ENCODE data around the gene CASP10. TPM values are rescaled to one million over a fixed set of nuclear protein-coding genes. Genes with fewer than 3 reads are reported as not detected.
A peak's percentile ranks its signal among the peaks of the same experiment; 100 is the strongest.

Gene CASP10
- total RNA-seq, 1 experiment from 2014 or later: 1.2 TPM

DNA sequence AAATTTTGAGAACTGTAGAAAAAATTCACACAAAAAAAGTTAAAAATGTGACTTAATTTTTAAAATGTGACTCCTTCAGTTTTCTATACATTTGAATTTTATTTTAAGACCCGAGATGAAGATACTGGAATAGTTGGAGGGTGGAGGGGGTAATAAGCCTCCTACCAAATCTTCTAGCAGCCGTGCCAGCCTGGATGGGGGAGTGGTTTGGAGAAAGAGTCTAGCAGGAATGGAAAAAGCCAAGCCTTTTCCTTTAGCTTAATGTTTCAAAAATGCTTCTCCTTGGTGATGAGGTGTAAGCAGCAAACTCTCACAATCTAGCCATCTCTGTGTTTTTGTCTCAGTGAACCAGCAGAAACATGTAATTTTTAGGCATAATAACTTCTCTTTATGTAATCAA lies 92.1 kb downstream of the CASP10 start:
- ChIA-PET POLR2A (ENCODE audit: low non-redundant PET) (no interaction called here), CTCF (no interaction called here)
- Histone ChIP-seq H3K4me1 (ENCODE audit: insufficient read depth, low read length, poor library complexity, severe bottlenecking) (no peaks in the 10 kb centered on the region), H3K36me3 (ENCODE audit: insufficient read depth, low read length, poor library complexity, severe bottlenecking) (no peaks in the 10 kb centered on the region), H3K27me3 (replicated peaks; ENCODE audit: insufficient read depth, low read depth, low read length, poor library complexity) (no peaks in the 10 kb centered on the region), H3K27ac (ENCODE audit: low read depth, low read length, poor library complexity, severe bottlenecking) (no peak overlapping the region), H3K4me3 (ENCODE audit: low read depth, low read length, poor library complexity, severe bottlenecking) (no peak overlapping the region), H3K9me3 (ENCODE audit: low read depth, low read length, poor library complexity, severe bottlenecking) (no peaks in the 10 kb centered on the region)
- TF ChIP-seq CTCF (conservative IDR thresholded peaks at IDR 0.05; ENCODE audit: low read depth, low read length): no peak
- TF ChIP-seq EZH2 (IDR thresholded peaks at IDR 0.05; ENCODE audit: borderline replicate concordance, low read depth, low read length, poor library complexity, severe bottlenecking): no peak
- no TSS peak for BruUV-seq (replicated peaks)
- intact Hi-C loops (cut with micrococcal nuclease; ENCODE audit: unreplicated experiment): no loop called here
- no peak for DNase-seq (ENCODE audit: low spot score)

GRCh38 chr2:201275990-201276389 lies 93.0 kb downstream of the CASP10 start:
- BruUV-seq (replicated peaks): no TSS peak
- H3K4me3 ChIP-seq (ENCODE audit: low read depth, low read length, poor library complexity, severe bottlenecking): no peak overlapping the region
- H3K4me1 ChIP-seq (ENCODE audit: insufficient read depth, low read length, poor library complexity, severe bottlenecking): no peaks in the 10 kb centered on the region
- TF ChIP-seq EZH2 (IDR thresholded peaks at IDR 0.05; ENCODE audit: borderline replicate concordance, low read depth, low read length, poor library complexity, severe bottlenecking) (no peak), CTCF (conservative IDR thresholded peaks at IDR 0.05; ENCODE audit: low read depth, low read length) (0 out of 2 replicates have a peak, but pooled peaks have one; percentile 20)
- ChIA-PET POLR2A (ENCODE audit: low non-redundant PET) (no interaction called here), CTCF (no interaction called here)
- no peaks in the 10 kb centered on the region for H3K27me3 ChIP-seq (replicated peaks; ENCODE audit: insufficient read depth, low read depth, low read length, poor library complexity)
- no peak for DNase-seq (ENCODE audit: low spot score)
- no peaks in the 10 kb centered on the region for H3K9me3 ChIP-seq (ENCODE audit: low read depth, low read length, poor library complexity, severe bottlenecking)
- intact Hi-C loops (cut with micrococcal nuclease; ENCODE audit: unreplicated experiment): no loop called here
- H3K27ac ChIP-seq (ENCODE audit: low read depth, low read length, poor library complexity, severe bottlenecking): no peak overlapping the region
- H3K36me3 ChIP-seq (ENCODE audit: insufficient read depth, low read length, poor library complexity, severe bottlenecking): no peaks in the 10 kb centered on the region

GRCh38 chr2:201276511-201276910 lies 93.6 kb downstream of the CASP10 start:
- no peak overlapping the region for H3K27ac ChIP-seq (ENCODE audit: low read depth, low read length, poor library complexity, severe bottlenecking)
- DNase-seq (ENCODE audit: low spot score): no peak
- CTCF ChIA-PET: no interaction called here
- H3K9me3 ChIP-seq (ENCODE audit: low read depth, low read length, poor library complexity, severe bottlenecking): no peaks in the 10 kb centered on the region
- H3K4me3 ChIP-seq (ENCODE audit: low read depth, low read length, poor library complexity, severe bottlenecking): no peak overlapping the region
- no peaks in the 10 kb centered on the region for H3K4me1 ChIP-seq (ENCODE audit: insufficient read depth, low read length, poor library complexity, severe bottlenecking)
- intact Hi-C loops (cut with micrococcal nuclease; ENCODE audit: unreplicated experiment): no loop called here
- no TSS peak for BruUV-seq (replicated peaks)
- TF ChIP-seq CTCF (conservative IDR thresholded peaks at IDR 0.05; ENCODE audit: low read depth, low read length) (no peak), EZH2 (IDR thresholded peaks at IDR 0.05; ENCODE audit: borderline replicate concordance, low read depth, low read length, poor library complexity, severe bottlenecking) (no peak)
- H3K27me3 ChIP-seq (replicated peaks; ENCODE audit: insufficient read depth, low read depth, low read length, poor library complexity): no peaks in the 10 kb centered on the region
- H3K36me3 ChIP-seq (ENCODE audit: insufficient read depth, low read length, poor library complexity, severe bottlenecking): no peaks in the 10 kb centered on the region
- POLR2A ChIA-PET (ENCODE audit: low non-redundant PET): no interaction called here

Other genes starting within 250 kb of the CASP10 start
- gene ORC2, start 219.5 kb upstream of the CASP10 start, total RNA-seq (2021): 48.6 and 56.0 TPM in 2 replicates
- gene HYCC2, start 111.5 kb upstream of the CASP10 start, total RNA-seq (2021): 15.5 and 18.4 TPM in 2 replicates
- gene NDUFB3, start 111.1 kb upstream of the CASP10 start, total RNA-seq (2021): 119 and 120 TPM in 2 replicates
- gene CFLAR, start 67.0 kb upstream of the CASP10 start, total RNA-seq (2021): 55.1 and 57.5 TPM in 2 replicates
- 17.9 and 28.4 TPM in 2 replicates for gene CASP8, start 77.4 kb downstream of the CASP10 start, total RNA-seq (2021)
- 2.2 and 2.4 TPM in 2 replicates for gene FLACC1, start 174.2 kb downstream of the CASP10 start, total RNA-seq (2021)

Measured in A673 (cell line).